Stimulated activated CD8-positive, alpha-beta memory T cell treated with anti-CD3 and anti-CD28 coated beads, Interleukin-12 subunit alpha, Interleukin-12 subunit beta, amount 100 ng/mL, for 24 hours (primary cell): ENCODE measurements around the gene AIDA.

Experiments
- DNase-seq: peaks from one replicate; pipeline ENCODE4 v3.0.0-alpha.2; 2020; ENCODE audit errors: extremely low read depth

The AIDA gene

GRCh38 chr1:222652676-222653075 is 59.6 kb downstream of the AIDA start:
- DNase-seq = no peak

- DNase-seq = no peak
These were observed 67.7 kb downstream of the AIDA start for GRCh38 chr1:222644636-222644980.

GRCh38 chr1:222643938-222644635 is 68.2 kb downstream of the AIDA start:
- peak; percentile 90 for DNase-seq

DNA sequence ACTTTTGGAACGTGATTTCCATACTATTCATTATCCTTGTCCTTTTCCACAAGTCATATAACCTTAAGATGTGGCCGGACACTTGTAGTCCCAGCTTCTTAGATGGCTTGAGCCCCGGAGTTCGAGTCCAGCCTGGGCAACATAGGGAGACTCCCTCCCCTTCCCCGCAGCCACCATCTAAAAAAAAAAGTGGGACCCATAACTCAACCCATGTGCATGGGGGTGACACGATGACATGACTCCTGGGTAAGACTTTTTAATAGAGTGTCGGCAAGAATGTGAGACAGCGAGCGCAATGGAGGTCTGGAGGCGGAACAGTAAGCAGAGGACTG is 68.7 kb downstream of the AIDA start:
- DNase-seq = no peak

DNA sequence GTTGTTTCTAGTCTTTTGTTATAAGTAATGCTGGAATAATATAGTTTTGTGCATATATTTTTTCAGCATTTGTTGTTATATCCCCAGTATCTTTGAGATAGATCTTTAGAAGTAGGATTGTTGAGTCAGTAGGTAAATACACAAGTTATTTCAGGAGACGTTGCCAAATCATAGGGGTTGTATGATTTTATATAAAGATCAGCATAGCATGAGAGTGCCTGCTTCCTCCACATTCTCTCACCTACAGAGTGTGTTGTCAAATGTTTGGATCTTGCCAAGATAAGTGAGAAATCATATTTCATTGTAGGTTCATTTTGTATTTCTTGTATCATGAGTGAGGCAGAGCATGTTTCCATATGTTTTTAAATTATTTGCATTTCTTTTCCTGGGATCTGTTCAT is 69.8 kb downstream of the AIDA start:
- DNase-seq = no peak

- no peak for DNase-seq
These were observed 70.9 kb downstream of the AIDA start for GRCh38 chr1:222641269-222641948.

- peak; percentile 22 for DNase-seq
These were observed 77.9 kb downstream of the AIDA start for GRCh38 chr1:222634180-222635013.

- no peak for DNase-seq
These were observed 79.5 kb downstream of the AIDA start for GRCh38 chr1:222632749-222633148.

DNA sequence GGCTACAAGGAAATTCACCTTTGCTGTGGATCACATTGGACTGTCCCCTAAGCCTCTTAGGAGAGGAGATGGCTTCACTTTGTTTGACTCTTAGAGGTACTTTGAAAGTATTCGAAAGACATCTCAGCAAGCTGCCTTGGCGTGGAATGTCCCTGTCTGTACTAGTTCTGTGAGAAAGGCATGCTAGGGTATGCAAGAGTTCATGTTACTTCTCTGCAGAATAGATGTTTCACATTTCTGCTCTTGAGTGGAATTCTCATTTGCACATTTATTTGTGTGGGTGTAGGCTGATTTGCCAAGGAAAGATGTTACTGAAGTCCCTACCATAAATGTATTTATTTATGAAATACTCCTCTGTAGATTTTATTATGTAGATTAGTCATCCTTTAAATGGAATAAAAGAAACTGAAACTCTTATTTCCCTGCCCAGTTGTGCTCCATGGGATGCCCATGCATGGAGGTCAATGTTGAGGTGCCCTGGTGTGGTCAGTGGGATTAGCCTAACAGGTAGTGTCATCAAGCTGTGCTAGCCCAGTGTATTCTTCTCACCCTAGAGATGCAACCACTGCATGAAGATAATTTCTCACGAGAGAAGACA is 80.6 kb downstream of the AIDA start:
- no peak for DNase-seq

DNA sequence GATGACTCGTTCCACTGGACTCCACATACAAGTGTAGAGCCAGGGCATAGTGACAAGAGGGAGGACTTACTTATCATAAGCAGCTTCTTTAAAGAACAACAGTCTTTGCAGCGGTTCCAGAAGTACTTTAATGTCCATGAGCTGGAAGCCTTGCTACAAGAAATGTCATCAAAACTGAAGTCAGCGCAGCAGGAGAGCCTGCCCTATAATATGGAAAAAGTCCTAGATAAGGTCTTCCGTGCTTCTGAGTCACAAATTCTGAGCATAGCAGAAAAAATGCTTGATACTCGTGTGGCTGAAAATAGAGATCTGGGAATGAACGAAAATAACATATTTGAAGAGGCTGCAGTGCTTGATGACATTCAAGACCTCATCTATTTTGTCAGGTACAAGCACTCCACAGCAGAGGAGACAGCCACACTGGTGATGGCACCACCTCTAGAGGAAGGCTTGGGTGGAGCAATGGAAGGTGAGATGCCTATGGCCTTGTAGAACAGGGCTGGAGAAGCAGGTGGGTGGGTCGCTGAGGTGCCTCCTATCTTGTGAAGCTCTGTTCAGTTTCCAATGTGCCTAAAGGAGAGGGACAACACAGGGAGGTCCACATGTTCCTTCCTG is 82.3 kb downstream of the AIDA start:
- no peak for DNase-seq

GRCh38 chr1:222627232-222627631 is 85.1 kb downstream of the AIDA start:
- DNase-seq = no peak

- no peak for DNase-seq
These were observed 88.1 kb downstream of the AIDA start for GRCh38 chr1:222624214-222624613.

DNA sequence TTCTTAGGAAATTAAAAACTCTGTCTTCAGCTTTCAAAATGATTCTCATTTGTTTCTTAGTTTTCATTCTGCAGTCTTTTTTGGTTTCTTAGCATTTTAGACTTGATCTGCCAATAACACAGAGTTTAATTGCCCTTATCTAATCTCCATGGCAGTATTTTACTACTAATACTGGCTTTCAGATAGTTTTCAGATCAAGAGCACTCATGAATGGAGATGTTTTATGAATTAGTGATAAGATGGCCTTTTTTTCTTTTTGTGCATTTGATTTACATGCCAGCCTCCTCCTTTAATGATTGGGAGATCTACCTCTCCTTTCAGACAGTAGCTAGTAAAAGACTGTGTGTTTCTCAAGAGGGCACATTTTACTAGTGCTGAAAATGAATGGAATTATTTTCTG is 88.8 kb downstream of the AIDA start:
- DNase-seq = no peak

DNA sequence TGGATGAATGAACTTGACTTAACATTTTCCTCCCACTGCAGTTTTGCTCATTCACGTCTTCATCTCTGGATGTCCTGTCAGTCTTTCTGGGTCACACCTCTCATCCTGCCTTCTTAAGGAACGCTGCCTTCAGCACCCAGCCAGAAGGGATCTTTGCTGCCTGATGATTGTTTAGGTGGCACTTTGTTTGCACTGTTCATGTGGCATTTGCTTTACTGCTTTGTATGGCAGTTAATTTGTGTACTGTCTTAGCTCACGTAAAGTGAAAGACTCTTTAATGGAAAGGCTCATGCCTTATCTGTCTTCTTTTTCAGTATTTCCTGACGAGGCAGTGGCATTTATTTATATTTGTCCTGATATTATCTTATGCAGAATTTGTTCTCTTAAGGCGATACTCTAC is 89.5 kb downstream of the AIDA start:
- DNase-seq = no peak

- DNase-seq = no peak
These were observed 91.7 kb downstream of the AIDA start for GRCh38 chr1:222620566-222620965.

GRCh38 chr1:222618880-222619596 is 93.3 kb downstream of the AIDA start:
- no peak for DNase-seq
